ENCODE data around the gene CARD14. TPM values are rescaled to one million over a fixed set of nuclear protein-coding genes. Genes with fewer than 3 reads are reported as not detected.

CARD14 gene
- total and polyA plus RNA-seq, 2 experiments from 2014 or later = 0.08 to 0.52 TPM

- TF ChIP-seq ZNF462 (CRISPR knock-in tag; IDR thresholded peaks at IDR 0.05) (no peak), EZH2 (IDR thresholded peaks at IDR 0.05; ENCODE audit: low read depth, unreplicated experiment) (no peak), JUNB (IDR thresholded peaks at IDR 0.05; ENCODE audit: unreplicated experiment) (no peak), ZNF331 (CRISPR knock-in tag; IDR thresholded peaks at IDR 0.05; ENCODE audit: low read depth) (no peak), CREB1 (CRISPR knock-in tag; IDR thresholded peaks at IDR 0.05; ENCODE audit: low read depth) (no peak)
These were observed 44.4 kb downstream of the CARD14 start (continued) for GRCh38 chr17:80214012-80214877.

GRCh38 chr17:80214878-80215210, 45.0 kb downstream of the CARD14 start:
- no peak overlapping the region for H3K4me2 ChIP-seq
- no peaks in the 10 kb centered on the region for H3K4me1 ChIP-seq (ENCODE audit: insufficient read depth)
- Mint-ChIP-seq H3K27ac (no peak overlapping the region), H3K36me3 (ENCODE audit: low read depth) (peaks cover 26% of the 10 kb centered on the region), H3K9me3 (no peaks in the 10 kb centered on the region), H3K27me3 (ENCODE audit: insufficient read depth, low read depth, poor library complexity) (peaks cover 12% of the 10 kb centered on the region), H3K4me3 (no peak overlapping the region), H3K4me1 (peaks cover 3% of the 10 kb centered on the region; the same call in 2 of the 3 replicates)
- H3K79me2 ChIP-seq (replicated peaks; ENCODE audit: insufficient read depth) = no peaks in the 10 kb centered on the region
- no peaks in the 10 kb centered on the region for H3K27me3 ChIP-seq (ENCODE audit: insufficient read depth)
- H4K20me1 ChIP-seq (replicated peaks; ENCODE audit: insufficient read depth) = no peaks in the 10 kb centered on the region
- DNase-seq (ENCODE audit: low spot score) (no peak), ATAC-seq (no peak)
- no peak overlapping the region for H3K27ac ChIP-seq (ENCODE audit: low read depth)
- no peaks in the 10 kb centered on the region; the same call in 1 of the 2 replicates for H3K36me3 ChIP-seq (ENCODE audit: insufficient read depth)
- peaks cover 7% of the 10 kb centered on the region; the same call in 1 of the 2 replicates for H3F3A ChIP-seq (replicated peaks; ENCODE audit: low read depth)
- H2AFZ ChIP-seq = no peak overlapping the region
- H3K4me3 ChIP-seq = no peak overlapping the region
- no peaks in the 10 kb centered on the region for H3K9me2 ChIP-seq (ENCODE audit: insufficient read depth)
- no peak for TF ChIP-seq JUNB (IDR thresholded peaks at IDR 0.05; ENCODE audit: unreplicated experiment)
- TF ChIP-seq POLR2AphosphoS5 (IDR thresholded peaks at IDR 0.05; ENCODE audit: low read depth) = no peak
- TF ChIP-seq NANOG (IDR thresholded peaks at IDR 0.05; ENCODE audit: borderline replicate concordance) = no peak
- no peak for TF ChIP-seq EZH2phosphoT487 (IDR thresholded peaks at IDR 0.05; ENCODE audit: unreplicated experiment)
- TF ChIP-seq ETS1 (IDR thresholded peaks at IDR 0.05) = no peak
- TF ChIP-seq STAT1 (IDR thresholded peaks at IDR 0.05; ENCODE audit: unreplicated experiment) = no peak
- TF ChIP-seq CTCF (conservative IDR thresholded peaks at IDR 0.05; ENCODE audit: low read depth in 2 of 2) = no peak
- no peak for TF ChIP-seq ZNF331 (CRISPR knock-in tag; IDR thresholded peaks at IDR 0.05; ENCODE audit: low read depth)
